Right cardiac atrium (tissue), 5 donors: ENCODE results near the gene EGFR. TPM values are rescaled to one million over a fixed set of nuclear protein-coding genes. Genes with fewer than 3 reads are reported as not detected.

Source experiments
- ATAC-seq, 2 donors: fragments of 200-7000 bp; cut with Tn5 transposase; one replicate each; pipeline versions ENCODE4 v1.8.0 to v1.9.1; 2020; ENCODE audit warnings: moderate library complexity in 2 of 2, mild to moderate bottlenecking in 1 of 2
- DNase-seq, 3 donors: peaks; one replicate each; pipeline ENCODE4 v3.0.0-alpha.2; 2020
- H3K27ac ChIP-seq: one replicate; pipeline ENCODE4 v1.5.1; 2013; ENCODE audit warnings: mild to moderate bottlenecking, low read length, control low read depth, moderate library complexity
- H3K27me3 ChIP-seq: one replicate; pipeline ENCODE4 v1.6.1; 2013; ENCODE audit not compliant: control insufficient read depth, insufficient read depth
- H3K4me1 ChIP-seq: one replicate; pipeline ENCODE4 v1.6.1; 2013; ENCODE audit warnings: low read length; ENCODE audit not compliant: control insufficient read depth, insufficient read depth
- H3K4me3 ChIP-seq: one replicate; pipeline ENCODE4 v1.5.1; 2013; ENCODE audit warnings: low read length, control low read depth
- H3K9me3 ChIP-seq: one replicate; pipeline ENCODE4 v1.6.1; 2013; ENCODE audit warnings: low read length; ENCODE audit not compliant: control insufficient read depth
- WGBS: extraction: QIAGEN DNeasy Blood & Tissue Kit; methylation state at CpG from one replicate; pipeline ENCODE4 v1.1.7; 2013; 5-methylcytosine and 5-hydroxymethylcytosine counted together
- intact Hi-C, 4 donors: fragments of 100-400 bp; cut with DNase I; formaldehyde crosslinking; loops; one replicate each; pipeline versions ENCODE4 v1.11.0 to v1.14.0; 2022 to 2023
- polyA plus RNA-seq: library from polyadenylated mRNA; stranded (reverse); fragments of 200-250 nt; gene quantifications from one replicate; pipeline ENCODE4 v1.2.3, GENCODE V29; 2013
- total RNA-seq, 4 donors: library from RNA; stranded (reverse); fragmentation: NEBNext Ultra II Directional; extraction: Animal tissue kit (Norgen Biotek cat#: 25700); gene quantifications; one replicate each; pipeline ENCODE4 v1.2.1, GENCODE V29; 2021
- donor health status: healthy with polysubstance abuse.
- donor health status: DM: no; HTN: yes; CAD: no.
- donor health status: DM: no; HTN: no; CAD: no.
- donor health status: DM: no; HTN: yes; CAD: no; lungs with severe emphysema.
- donor health status: DM: yes; HTN: yes; CAD: no.

The EGFR gene
- total and polyA plus RNA-seq, 5 donors, result 4.2 to 21.8 (median 14.8) TPM

- intact Hi-C loops, result loop anchor here in 1 of 4 donors (10.0 kb wide), 1 partner anchor 51 kb away; no protein-coding TSS in a partner anchor
- Histone ChIP-seq H3K9me3 (no peaks in the 10 kb centered on the region), H3K4me3 (peak overlapping the region; percentile 16), H3K27me3 (no peaks in the 10 kb centered on the region), H3K4me1 (peaks cover 6% of the 10 kb centered on the region), H3K27ac (peak overlapping the region; percentile 33)
- ATAC-seq (peak; percentile 62 to 84), DNase-seq (peak in 2 of 3 donors; percentile 57 to 72)
- 48% methylated on average over 13 of the region's 13 CpGs for WGBS
Measured at GRCh38 chr7:55073976-55074528, 55.2 kb downstream of the EGFR start.

GRCh38 chr7:55075464-55076021 is 56.7 kb downstream of the EGFR start:
- peak in 2 of 3 donors; percentile 61 to 80 for DNase-seq
- no peak overlapping the region for H3K4me3 ChIP-seq
- intact Hi-C loops, result loop anchor here in 1 of 4 donors (10.0 kb wide), 1 partner anchor 49 kb away; no protein-coding TSS in a partner anchor
- peak; percentile 53 to 66 for ATAC-seq
- H3K27me3 ChIP-seq, result no peaks in the 10 kb centered on the region
- 77% methylated on average over 5 of the region's 5 CpGs for WGBS
- H3K4me1 ChIP-seq, result peaks cover 3% of the 10 kb centered on the region
- H3K9me3 ChIP-seq, result no peaks in the 10 kb centered on the region
- no peak overlapping the region for H3K27ac ChIP-seq

DNA sequence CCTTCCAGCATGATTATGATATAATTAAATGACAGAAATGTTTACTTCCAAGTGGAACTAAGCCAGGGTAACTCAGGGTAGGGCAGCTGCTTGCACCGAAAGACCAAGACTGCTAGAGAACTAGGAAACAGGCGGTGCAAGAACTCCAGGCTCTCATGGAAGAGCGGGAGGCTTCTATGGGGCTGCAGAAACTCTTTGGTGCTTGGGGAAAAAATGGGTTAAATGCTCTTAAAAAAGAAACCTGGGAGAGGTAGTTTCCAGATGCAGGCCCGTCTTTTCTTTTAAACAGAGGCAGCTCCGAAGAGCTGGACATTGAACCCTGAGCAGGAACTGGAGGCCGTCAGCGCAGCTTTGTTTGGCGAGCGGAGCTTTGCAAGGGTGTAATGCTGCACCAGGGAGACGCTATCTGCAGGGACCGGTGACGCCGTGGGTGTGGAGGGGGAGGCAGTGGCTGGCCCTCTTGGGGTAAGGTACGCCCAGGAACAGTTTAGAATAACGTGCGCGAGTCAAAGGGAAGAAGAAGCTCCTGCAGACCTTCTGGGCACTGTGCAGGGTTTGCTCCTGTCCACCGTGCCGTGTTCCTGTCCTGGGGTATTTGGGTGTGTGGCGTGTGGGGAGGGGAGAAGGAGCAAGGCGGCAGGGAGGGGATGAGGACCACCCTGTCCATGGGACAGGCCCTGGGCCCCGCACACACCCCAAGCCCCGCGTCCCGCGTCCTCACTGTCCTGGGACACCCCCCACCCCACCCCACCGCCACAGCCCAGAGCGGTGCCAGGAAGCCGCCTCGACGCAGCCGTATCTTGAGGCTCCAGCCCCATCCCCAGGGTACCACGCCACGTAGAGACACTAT is 59.0 kb downstream of the EGFR start:
- intact Hi-C loops, result loop anchor here in 1 of 4 donors (10.0 kb wide), 1 partner anchor 47 kb away; no protein-coding TSS in a partner anchor
- peaks cover 5% of the 10 kb centered on the region for H3K4me1 ChIP-seq
- no peak overlapping the region for H3K4me3 ChIP-seq
- no peaks in the 10 kb centered on the region for H3K27me3 ChIP-seq
- ATAC-seq (no peak), DNase-seq (no peak)
- no peak overlapping the region for H3K27ac ChIP-seq
- no peaks in the 10 kb centered on the region for H3K9me3 ChIP-seq
- 91% methylated on average over 34 of the region's 34 CpGs for WGBS

GRCh38 chr7:55078465-55079372 is 59.9 kb downstream of the EGFR start:
- Histone ChIP-seq H3K4me1 (peaks cover 5% of the 10 kb centered on the region), H3K27ac (no peak overlapping the region), H3K9me3 (no peaks in the 10 kb centered on the region), H3K27me3 (no peaks in the 10 kb centered on the region), H3K4me3 (no peak overlapping the region)
- 86% methylated on average over 42 of the region's 42 CpGs for WGBS
- intact Hi-C loops, result loop anchor here in 1 of 4 donors (10.0 kb wide), 1 partner anchor 46 kb away; no protein-coding TSS in a partner anchor
- ATAC-seq (peak in 1 of 2 donors; percentile 18), DNase-seq (no peak)

DNA sequence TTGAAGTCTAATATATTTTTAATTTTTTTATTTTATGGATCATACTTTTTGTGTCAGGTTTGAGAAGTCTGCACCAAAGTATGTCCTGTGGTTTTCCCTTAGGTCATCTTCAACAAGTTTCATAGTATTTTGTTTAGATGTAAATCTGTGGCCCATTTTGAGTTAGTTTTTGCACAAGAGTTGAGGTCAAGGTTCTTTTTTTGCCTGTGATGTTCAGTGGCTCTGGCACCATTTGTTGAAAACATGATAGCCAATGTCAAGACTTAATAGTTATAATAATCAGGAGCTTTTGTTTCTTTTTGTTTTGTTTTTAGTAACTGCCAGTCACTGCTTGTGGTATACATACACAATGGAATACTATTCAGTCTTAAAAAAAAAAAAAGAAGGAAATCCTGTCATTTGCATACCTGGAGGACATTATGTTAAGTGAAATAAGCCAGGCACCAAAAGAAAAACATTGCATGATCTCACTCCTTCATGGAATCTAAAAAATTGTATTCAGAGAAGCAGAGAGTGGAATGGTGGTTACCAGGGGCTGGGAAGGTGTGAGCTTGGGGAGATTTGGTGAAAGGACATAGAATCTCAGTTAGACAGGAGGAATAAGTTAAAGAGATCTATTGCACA is 61.3 kb downstream of the EGFR start:
- Histone ChIP-seq H3K27me3 (no peaks in the 10 kb centered on the region), H3K4me1 (peaks cover 5% of the 10 kb centered on the region), H3K27ac (no peak overlapping the region), H3K4me3 (no peak overlapping the region), H3K9me3 (no peaks in the 10 kb centered on the region)
- ATAC-seq, result no peak
- intact Hi-C loops, result loop anchor here in 1 of 4 donors (10.0 kb wide), 1 partner anchor 45 kb away; no protein-coding TSS in a partner anchor
- DNase-seq, result no peak

- no peak overlapping the region for H3K4me3 ChIP-seq
Measured at GRCh38 chr7:55081068-55081467, 62.3 kb downstream of the EGFR start.

GRCh38 chr7:55081472-55082227 is 62.8 kb downstream of the EGFR start:
- WGBS, result 62% methylated on average over 7 of the region's 7 CpGs
- no peaks in the 10 kb centered on the region for H3K9me3 ChIP-seq
- ATAC-seq (peak; percentile 30 to 46), DNase-seq (peak in 1 of 3 donors; percentile 60)
- H3K4me3 ChIP-seq, result no peak overlapping the region
- intact Hi-C loops, result no loop called here
- H3K27ac ChIP-seq, result peak overlapping the region; percentile 25
- H3K4me1 ChIP-seq, result peaks cover 5% of the 10 kb centered on the region
- H3K27me3 ChIP-seq, result no peaks in the 10 kb centered on the region

More at GRCh38 chr7:55081068-55081467, 62.3 kb downstream of the EGFR start:
- peaks cover 5% of the 10 kb centered on the region for H3K4me1 ChIP-seq
- H3K9me3 ChIP-seq, result no peaks in the 10 kb centered on the region
- peak overlapping the region; percentile 25 for H3K27ac ChIP-seq
- ATAC-seq, result peak in 1 of 2 donors; percentile 10
- H3K27me3 ChIP-seq, result no peaks in the 10 kb centered on the region
- no peak for DNase-seq
- 74% methylated on average over 7 of the region's 7 CpGs for WGBS
- intact Hi-C loops, result no loop called here

- no peak for DNase-seq
- no peak overlapping the region for H3K4me3 ChIP-seq
- H3K27ac ChIP-seq, result no peak overlapping the region
- no peaks in the 10 kb centered on the region for H3K9me3 ChIP-seq
- ATAC-seq, result no peak
- no peaks in the 10 kb centered on the region for H3K27me3 ChIP-seq
- peaks cover 5% of the 10 kb centered on the region for H3K4me1 ChIP-seq
- intact Hi-C loops, result no loop called here
Measured at GRCh38 chr7:55082228-55082603, 63.4 kb downstream of the EGFR start.

- Histone ChIP-seq H3K27me3 (no peaks in the 10 kb centered on the region), H3K27ac (no peak overlapping the region), H3K9me3 (no peaks in the 10 kb centered on the region), H3K4me1 (peaks cover 6% of the 10 kb centered on the region), H3K4me3 (no peak overlapping the region)
- no peak for ATAC-seq
- WGBS, result 95% methylated on average over 7 of the region's 7 CpGs
- no peak for DNase-seq
- intact Hi-C loops, result no loop called here
Measured at GRCh38 chr7:55083206-55083605, 64.4 kb downstream of the EGFR start.
